GM19193 (cell line): ENCODE data around the gene DTNB.

Experiments used
- POLR2A ChIP-seq: IDR thresholded peaks from 4 replicates; pipeline ENCODE4 v1.6.1; 2011; ENCODE audit not compliant: insufficient read depth, insufficient read length; ENCODE audit errors: extremely low read depth

The DTNB gene

DNA sequence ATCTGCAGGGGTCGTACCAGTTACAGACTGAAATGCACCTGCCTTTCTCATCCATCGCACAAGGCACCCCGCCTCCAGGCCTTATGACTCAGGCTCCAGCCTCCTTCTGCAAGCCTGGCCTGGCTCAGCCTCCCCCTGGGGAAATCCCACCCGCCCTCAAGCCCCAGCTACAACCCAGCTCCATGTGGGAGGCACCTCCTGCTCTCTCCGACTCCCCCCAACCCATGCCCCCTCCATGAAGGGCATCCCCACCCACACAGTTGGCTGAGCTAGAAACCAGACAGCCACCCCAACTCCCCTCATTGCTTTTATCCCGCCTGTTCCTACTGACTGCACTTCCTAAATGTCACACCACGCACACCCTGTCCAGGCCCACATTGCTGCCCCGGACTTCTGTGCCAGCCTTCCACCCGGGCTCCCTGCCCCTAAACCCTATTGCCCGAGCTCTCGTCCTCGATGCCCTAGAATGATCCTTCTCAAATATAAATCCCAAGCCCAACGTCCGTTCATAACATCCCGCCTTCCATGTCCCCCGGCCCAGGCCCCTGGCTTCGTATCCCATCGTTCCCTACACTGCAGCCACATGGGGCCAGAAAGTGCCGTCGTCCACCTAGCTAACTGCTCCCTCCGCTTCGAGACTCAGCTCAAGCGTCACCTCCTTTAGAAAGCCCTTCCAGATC, 341.6 kb downstream of the DTNB start:
- TF ChIP-seq POLR2A = no peak

GRCh38 chr2:25330937-25331336, 342.4 kb downstream of the DTNB start:
- no peak for TF ChIP-seq POLR2A

- TF ChIP-seq POLR2A = no peak
Measured at GRCh38 chr2:25330273-25330672, 343.1 kb downstream of the DTNB start.

DNA sequence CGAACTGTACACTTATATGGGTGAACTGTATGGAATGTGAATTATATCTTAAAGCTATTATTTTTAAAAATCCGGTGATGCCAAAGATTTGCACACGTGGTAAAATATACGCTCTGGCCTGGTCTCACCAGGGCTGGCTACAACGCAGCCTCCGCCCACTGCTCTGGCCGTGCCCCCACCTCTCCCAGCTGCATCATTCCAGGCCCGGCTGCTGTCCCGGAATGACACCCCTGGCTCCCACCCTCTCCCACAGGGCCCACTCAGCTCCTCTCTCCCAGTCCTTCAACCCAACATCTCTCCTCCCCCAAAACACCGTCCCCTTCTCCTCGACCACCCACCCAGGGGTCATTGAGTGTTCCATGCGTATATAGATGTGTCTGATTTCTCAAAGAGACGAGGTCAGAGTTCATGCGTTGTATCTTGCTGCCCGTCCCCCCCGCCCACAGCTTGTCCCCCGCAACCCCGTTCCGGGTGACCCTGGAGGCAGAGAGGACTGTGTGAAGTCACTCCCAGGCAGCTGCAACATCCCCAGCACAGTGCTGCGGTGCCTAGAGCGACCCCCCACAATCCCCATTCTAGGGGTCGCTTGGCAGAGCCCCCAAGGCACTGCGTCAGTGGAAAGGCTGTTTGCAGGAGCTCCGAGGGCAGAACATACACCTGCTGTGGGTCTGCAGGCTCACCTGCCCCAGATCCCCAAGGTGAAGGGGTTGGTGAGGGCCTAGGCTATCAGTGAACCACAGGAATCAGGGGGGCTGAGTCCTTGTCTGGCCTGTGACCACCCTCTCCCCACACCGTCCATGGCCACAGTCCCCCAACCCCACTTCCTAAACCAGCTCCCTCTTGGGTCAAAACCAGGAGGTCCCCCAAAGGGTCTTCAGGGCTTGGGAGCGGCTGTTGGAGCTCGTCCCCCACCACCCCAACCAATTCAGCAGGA, 345.0 kb downstream of the DTNB start:
- TF ChIP-seq POLR2A = no peak
